ENCODE data around the gene SLC2A4.
"Not testable (repeated sequence)": the region's sequence is repeated elsewhere in the genome, so short reads cannot be mapped to it uniquely, and the experiment has no call there.

The SLC2A4 gene

GRCh38 chr17:7281074-7281952 lies at the start of gene SLC2A4:
SLC2A4 (plus strand) TSS chr17:7281718; CDS start chr17:7281935, 217 bp downstream.
- peak; percentile 92 for DNase-seq

DNA sequence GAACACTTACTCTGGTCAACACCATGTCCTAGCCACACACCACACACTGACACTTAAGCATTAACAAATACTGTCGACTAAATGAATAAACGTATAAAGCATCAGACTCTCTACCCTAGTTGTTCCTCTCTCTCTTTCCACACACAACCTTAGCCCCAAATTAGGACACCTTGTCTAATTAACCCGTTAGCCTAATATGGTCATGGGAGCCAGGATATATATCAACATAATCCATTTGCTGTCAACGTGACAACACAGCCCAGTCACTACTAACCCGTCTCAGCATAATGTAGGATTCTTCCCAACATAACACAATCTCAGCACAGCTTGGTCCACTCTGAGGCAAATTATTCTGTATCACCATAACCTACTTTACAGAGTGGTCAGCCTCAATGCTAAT lies 49.4 kb upstream of the SLC2A4 start:
- DNase-seq, result no peak

DNA sequence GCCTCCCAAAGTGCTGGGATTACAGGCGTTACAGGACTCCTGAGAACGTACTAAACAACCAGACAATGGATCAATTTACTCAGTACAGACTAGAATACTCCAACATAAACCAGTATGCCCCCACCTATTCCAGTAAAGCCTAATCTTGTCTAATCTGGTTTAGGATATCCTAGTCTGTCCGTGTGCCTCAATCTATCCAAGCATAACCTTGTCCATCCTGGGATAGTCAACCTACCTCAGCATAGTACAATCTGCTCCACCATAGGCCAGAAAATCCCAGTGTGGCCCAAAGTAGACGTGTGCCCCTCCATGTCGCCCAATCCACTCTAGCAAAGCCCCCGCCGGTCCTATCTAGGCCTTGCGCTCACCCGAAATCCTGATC lies 47.8 kb upstream of the SLC2A4 start:
- DNase-seq, result no peak

DNA sequence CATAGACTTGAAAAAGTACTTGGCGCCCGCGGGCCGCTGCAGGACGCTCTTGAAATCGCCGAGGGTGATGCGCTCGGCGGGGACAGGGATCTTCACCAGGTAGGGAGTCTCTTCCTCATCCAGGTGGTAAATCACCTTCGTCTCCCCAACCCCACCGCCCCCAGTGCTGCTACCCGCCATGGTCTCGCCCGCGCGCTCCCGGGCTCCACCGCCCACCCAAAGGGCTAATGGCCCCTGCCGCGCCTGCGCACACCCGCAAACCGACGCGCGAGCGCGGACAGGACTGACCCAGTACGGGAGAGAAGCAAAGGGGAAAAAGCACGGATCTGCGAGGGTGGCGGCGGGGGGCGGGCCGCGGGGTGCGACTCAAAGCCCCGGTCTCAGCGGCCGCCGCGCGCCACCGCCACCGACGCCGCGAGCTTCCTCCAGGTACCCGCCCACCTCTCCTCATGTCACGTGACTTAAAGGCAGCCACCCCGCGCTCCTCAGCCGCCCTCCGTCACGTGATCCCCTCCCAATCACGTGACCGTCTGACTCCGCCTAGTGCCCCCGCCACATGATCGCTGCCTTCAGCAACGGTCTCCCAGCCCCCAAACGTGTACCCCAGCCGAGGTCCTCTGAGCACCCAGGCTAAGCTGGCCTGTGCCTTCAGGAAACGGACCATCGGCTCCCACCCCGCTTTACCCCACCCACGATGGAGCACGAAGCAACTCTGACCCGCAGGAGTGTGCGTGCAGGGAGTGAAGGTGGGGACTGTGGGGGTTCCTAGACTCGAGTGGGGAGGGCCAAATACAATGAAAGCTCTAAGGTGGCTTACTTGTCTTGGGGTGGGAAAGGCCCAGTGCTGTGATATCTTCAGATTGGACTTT lies 47.2 kb upstream of the SLC2A4 start, which contains the start of gene DVL2:
Gene DVL2 (minus strand): TSS at position 435 of the 869 bp plus-strand sequence. CDS start 255 bp downstream, at position 180.
- peak; percentile 97 for DNase-seq

DNA sequence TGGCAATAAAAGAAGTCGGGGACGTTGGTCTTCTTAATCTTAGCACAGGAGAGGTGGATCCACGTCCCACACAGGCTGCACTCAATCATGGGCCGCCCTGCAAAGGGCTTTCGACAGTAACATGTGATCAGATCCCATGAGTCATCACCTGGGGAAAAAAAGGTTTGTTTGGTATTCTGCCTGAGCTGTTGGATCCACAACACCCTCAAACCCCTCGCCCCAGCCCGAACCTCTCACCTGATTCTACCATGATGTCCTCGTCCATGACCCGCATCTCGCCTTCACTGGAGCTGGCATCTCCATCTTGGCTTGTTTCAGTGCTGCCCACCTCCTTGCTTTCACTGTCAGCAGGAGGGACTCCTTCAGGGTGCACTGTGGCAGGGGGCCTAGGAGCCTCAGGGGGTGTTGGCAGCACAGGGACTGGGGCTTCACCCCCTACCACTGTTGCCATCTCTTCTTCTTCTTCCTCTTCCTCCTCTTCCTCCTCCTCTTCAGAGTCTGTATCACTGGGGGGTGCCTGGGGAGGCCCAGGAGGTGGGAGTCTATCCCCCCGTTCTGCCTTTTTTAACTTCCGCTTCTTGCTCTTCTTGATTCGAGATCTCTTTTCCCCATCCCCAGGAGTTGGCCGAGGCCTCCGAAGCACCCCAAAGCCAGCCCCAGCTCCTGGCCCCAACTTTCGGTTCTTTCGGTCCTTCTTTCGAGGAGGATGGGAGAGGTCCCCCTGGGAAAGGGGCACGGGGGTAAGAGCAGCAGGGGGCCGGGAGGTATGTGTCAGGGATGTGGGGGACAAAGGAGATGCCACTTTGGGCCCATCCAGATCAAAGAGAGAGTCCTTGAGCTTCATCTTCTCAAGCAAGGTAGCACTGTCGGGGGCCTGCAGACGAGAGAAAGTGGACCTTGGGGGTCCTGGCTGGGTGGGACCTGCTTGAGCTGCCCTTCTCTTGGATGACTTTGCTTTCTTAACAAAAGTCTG lies 45.5 kb upstream of the SLC2A4 start:
- no peak for DNase-seq

DNA sequence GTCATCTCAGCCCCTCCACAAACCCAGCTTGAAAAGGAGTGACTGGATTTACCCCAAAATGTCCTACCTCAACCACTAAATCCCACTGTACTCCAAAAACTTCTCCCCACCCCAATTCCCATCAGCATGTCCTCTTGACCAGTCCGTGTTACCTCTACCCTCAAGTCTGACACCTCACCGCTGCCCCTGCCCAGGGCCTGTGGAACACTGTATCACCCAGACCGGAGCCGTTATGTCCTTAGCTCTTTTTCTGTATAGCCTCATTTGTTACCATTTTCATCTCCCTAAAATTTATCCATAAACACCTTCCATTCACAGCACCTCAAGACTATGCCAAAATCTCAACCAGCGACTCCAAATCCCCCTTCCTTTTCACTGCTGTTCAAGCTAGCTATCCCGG lies 44.7 kb upstream of the SLC2A4 start:
- no peak for DNase-seq

DNA sequence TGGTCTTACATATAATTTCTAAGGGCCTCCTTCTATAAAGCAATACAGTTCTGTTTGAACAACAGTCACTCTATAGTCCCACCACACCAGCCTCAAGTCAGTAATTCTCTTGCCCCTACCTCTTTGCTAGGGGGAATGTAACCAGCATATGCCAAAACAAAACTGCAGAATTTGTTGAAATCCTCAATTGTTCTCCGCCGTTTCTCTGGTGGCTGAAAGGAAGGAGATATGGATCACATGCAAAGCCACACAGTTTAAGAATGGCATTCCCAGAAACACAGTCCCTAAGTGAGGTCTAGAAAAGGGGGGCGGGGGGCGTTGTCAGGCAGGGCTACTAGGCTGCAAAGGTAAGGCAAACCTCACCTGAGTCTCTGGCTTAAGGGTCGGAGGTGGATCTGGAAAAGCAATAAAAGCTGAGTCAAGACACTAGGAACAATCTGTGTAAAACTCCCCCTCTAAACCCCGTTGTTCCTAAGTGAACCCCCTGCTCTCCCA lies 44.2 kb upstream of the SLC2A4 start:
- no peak for DNase-seq

DNA sequence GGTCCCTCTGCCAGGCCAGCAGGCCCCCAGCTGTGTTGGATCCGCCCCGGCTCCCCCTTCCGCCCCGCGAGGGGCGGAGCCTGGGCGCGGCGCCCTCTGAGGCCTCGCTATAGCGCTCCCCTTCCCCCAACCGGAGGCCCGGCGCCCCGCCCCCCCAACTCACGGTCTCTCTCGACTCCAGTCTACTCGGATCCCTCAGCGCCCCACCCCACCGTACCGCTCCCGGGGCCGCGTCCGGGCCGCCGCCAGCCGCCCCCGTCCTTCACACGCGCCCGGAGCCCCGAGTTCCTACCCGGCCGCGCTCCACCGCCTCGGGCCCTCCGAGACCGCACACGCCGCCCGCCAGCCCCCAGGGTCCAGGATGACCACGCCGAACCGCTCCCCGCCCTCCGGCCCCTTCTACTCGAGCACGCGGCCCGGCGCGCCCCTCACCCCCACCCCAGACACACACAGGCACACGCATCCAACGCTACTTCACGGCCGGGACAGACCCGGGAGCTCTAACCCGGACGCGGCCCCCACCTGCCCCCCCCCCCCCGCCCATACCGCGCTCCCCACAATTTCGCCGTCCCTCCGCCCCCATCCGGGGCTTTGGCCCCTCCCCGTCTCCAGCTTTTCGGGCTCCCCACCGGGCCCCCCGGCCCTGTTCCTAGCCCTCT lies 43.6 kb upstream of the SLC2A4 start:
- peak; percentile 90 for DNase-seq

DNA sequence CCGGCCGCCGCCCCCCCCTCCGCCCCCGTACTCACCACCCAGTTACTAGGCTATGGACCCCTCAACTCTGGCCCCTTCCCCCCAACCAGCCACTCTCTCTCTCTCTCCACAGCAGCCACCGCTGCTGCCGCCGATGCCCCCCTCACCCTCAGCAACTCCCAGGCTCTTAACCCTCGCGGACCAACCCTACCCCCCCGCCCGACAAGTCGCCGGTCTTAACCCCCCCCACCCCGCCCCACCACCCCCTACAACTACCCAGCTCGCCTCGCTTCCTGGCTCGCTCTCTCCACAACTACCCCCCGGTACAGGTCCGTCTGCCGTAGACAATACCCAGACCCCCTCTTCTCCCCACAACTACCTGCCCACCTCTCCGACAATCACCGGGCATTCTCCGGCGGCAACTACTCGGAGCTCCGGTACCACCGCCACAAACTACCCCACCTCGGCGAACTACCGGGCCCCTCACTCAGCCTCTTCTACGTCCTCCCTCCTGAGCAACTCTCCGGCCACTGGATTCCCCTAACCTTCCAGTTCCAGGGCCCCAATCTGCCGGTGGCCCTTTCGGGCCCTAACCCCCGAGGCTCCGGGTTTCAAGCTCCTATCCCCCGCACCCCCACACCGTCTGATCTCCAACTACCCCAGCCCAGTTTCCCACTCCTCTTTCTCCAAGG lies 43.0 kb upstream of the SLC2A4 start:
- peak; percentile 27 for DNase-seq

- peak; percentile 99 for DNase-seq
Measured at GRCh38 chr17:7239091-7240027, 42.2 kb upstream of the SLC2A4 start, which contains the start of gene PHF23. PHF23 (minus strand) TSS chr17:7239457; CDS start chr17:7239279, 178 bp downstream.

DNA sequence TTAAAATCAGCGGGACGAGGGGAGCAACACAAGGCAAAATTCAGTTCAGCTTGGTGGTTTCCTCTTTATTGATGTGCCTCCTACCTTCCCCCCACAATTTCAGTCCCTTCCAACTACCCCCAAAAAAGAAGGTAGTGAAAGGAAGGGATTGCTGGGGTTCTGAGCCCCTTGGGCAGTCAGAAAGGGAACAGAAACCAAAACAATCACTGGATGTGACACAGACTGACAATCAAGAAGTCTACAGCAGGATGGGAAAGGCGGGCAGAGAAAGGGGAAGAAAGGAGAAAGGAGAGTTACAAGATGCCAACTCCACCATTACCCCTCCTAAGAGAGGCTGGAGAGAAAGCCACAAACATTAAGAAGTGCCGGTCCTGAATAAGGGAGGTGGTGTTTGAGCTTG lies 41.1 kb upstream of the SLC2A4 start:
- DNase-seq, result no peak

DNA sequence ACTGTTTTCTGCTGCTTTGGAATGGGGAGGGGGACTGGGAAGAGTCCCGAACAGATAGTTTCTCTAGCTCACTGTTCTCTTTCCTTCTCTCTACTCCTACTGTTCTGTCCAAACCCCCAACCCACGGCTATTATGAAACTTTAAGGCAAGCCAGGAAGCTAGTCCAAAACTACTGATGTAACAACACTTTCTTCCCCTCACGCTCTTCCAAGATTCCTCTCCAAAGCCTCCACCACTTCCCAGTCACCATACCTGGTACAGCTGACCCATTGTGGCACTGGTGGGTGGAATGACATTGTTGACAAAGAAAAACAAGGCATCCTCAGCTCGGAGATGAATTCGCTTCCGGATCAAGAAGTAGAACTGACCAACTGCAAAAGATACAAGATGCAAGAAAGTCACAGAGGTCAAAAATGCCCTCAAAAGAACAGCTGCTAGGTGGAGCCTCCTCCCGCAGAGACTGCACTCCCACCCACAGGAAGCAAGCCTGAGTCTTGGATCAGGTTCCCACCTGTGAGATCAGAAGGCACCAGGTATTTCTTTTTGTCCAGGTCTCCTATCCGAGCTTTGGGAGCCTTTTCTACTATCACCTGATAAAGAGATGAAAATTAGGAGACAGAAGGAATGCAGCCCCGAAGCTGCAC lies 40.3 kb upstream of the SLC2A4 start:
- DNase-seq, result no peak

DNA sequence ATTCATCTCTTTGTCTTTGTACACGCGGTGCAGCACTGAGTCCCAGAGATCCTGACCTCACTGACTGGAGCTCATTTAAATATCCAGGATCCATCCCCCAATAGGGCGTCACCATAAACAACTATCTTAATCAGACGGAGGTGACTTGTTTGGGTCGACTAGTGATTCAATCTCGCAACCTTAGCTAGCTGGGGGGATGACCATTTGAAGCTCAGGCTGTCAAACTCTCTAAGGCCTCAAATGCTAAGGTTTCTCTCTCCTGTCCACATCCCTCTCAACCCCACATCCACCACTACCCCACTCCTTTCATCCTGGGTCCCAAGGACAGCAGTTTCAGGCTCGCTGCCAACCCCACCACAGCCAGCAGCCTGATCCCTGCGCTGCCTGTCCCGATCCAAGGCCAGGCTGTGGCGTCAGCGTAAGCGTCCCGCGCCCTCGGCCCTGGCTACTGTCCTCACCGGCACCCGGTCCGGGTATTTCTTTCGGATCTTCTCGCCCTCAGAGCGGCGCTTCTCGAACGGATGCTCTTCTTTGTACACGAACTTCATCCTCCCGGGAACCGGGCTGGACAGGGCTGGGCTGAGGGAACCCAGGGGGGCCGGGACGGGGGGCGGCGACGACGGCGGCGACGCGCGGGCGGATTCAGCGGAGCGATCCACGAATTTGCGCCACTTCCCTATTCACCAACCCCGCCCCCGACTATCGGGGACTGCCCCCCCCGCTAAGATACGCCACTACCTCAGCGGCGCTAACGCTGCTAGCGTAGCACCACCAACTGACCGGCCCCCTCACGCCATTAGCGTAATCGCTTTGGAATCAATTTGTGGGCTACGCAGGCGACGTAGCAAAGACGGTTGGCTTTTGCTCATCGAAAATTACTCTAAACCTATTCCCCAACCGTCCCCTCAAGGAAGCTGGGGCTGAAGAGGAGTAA lies 39.5 kb upstream of the SLC2A4 start, which contains the start of gene GABARAP:
Gene GABARAP (minus strand): TSS at position 667 of the 934 bp plus-strand sequence. CDS start 119 bp downstream, at position 548.
- peak; percentile 91 for DNase-seq

- DNase-seq, result peak; percentile 93
Measured at GRCh38 chr17:7242717-7243452, 38.6 kb upstream of the SLC2A4 start.

DNA sequence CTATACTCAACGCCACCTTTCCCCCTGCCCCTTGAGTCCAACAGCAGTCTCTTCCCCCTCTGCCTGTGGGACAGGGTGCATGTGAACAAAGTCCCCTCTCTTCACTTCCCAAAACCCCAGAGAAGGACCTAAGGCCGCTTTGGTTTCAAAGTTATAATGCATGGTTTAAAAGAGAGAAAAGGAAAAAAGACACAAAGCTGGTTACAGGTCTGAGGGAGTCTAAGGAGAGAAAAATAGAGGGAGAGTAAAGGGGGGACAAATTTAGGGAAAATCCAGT lies 38.1 kb upstream of the SLC2A4 start:
- no peak for DNase-seq

- not testable (repeated sequence) for DNase-seq
Measured at GRCh38 chr17:7243838-7244237, 37.7 kb upstream of the SLC2A4 start.

GRCh38 chr17:7246779-7247178 lies 34.7 kb upstream of the SLC2A4 start:
- DNase-seq, result no peak
